Uterus (tissue), 2 donors: ENCODE measurements around the gene ASAH2B.
"Not testable (repeated sequence)": the region's sequence is repeated elsewhere in the genome, so short reads cannot be mapped to it uniquely, and the experiment has no call there.

Experiments used
- CTCF ChIP-seq, 4 experiments: fragments of 200-600 bp in 2 of 4; fragments of 450-650 bp in 2 of 4; sonication (generic) in 2 of 4; IDR thresholded peaks; one replicate each; pipeline ENCODE4 v1.5.1; 2016 to 2019; ENCODE audit warnings: antibody characterized with exemption in 4 of 4, mild to moderate bottlenecking in 2 of 4, moderate library complexity in 1 of 4
- POLR2A ChIP-seq, 2 donors: fragments of 450-650 bp; IDR thresholded peaks; one replicate each; pipeline ENCODE4 v1.6.1; 2016; ENCODE audit warnings: antibody characterized with exemption in 2 of 2, mild to moderate bottlenecking in 1 of 2, moderate library complexity in 1 of 2

GRCh38 chr10:50774868-50775267 lies 35.1 kb downstream of the ASAH2B start:
- TF ChIP-seq POLR2A, CTCF (IDR thresholded peaks at IDR 0.05): not testable (repeated sequence)
